HCT116 (cell line): ENCODE data around the gene SRRM1. TPM values are rescaled to one million over a fixed set of nuclear protein-coding genes. Genes with fewer than 3 reads are reported as not detected.

Source experiments
- ATAC-seq: fragments of 200-7000 bp; cut with Tn5 transposase; 2 replicates; pipeline ENCODE4 v1.9.1; 2020; ENCODE audit warnings: mild to moderate bottlenecking, moderate library complexity
- BruUV-seq: library from RNA; stranded (reverse); fragments of 400-500 nt; replicated peaks from 2 replicates; lab custom pipeline; 2021; lab: Mats Ljungman, UMichigan
- CTCF ChIA-PET: fragments of 300-600 bp; sonication (Branson Sonifier 250); formaldehyde crosslinking; loops from one replicate; lab custom pipeline; 2021; ENCODE audit warnings: antibody characterized with exemption; lab: Charles Lee
- POLR2A ChIA-PET: fragments of 300-600, 350-600 bp; sonication (Branson Sonifier 250); formaldehyde crosslinking; loops from one replicate; lab custom pipeline; 2021; ENCODE audit warnings: antibody characterized with exemption; lab: Charles Lee
- RAD21 ChIA-PET, 2 experiments: fragments of 300-600 bp; sonication (Branson Sonifier 250); formaldehyde crosslinking; loops; one replicate each; lab custom pipeline; 2023; ENCODE audit warnings: low total read pairs in 2 of 2; ENCODE audit not compliant: uncharacterized antibody in 2 of 2, unreplicated experiment in 2 of 2, low non-redundant PET in 1 of 2; lab: Charles Lee
- DNase-seq: peaks from one replicate; pipeline ENCODE4 v3.0.0-alpha.2; 2010; ENCODE audit warnings: low read depth, low spot score
- H2AFZ ChIP-seq: fragments of 200-600 bp; shearing (Covaris generic), sonication (generic); 2 replicates; pipeline ENCODE4 v1.6.1; 2017; ENCODE audit warnings: low read depth, mixed run types, mixed read lengths, antibody characterized with exemption, low read length; ENCODE audit not compliant: poor library complexity, severe bottlenecking
- H3K27ac ChIP-seq: 2 replicates; pipeline ENCODE4 v1.5.1; 2012; ENCODE audit warnings: low read depth, low read length
- H3K27me3 ChIP-seq: fragments of 200-600 bp; sonication (generic); 2 replicates; pipeline ENCODE4 v1.6.1; 2016; ENCODE audit warnings: mixed run types, low read length, mixed read lengths; ENCODE audit not compliant: insufficient read depth
- H3K36me3 ChIP-seq, 2 experiments: fragments of 200-500 bp in 1 of 2; fragments of 200-600 bp in 1 of 2; sonication (Bioruptor generic) in 1 of 2; sonication (generic) in 1 of 2; 2 replicates each; pipeline versions ENCODE4 v1.5.1 to v1.6.1; 2014 to 2016; ENCODE audit warnings: low read length in 2 of 2, inconsistent platforms in 1 of 2, mixed read lengths in 1 of 2, mixed run types in 1 of 2; ENCODE audit not compliant: insufficient read depth in 2 of 2, control insufficient read depth in 1 of 2
- H3K4me1 ChIP-seq, 2 experiments: fragments of 200-600 bp in 1 of 2; sonication (generic) in 1 of 2; 2 replicates each; pipeline versions ENCODE4 v1.5.1 to v1.6.1; 2012 to 2017; ENCODE audit warnings: low read length in 2 of 2, inconsistent platforms in 1 of 2, mild to moderate bottlenecking in 1 of 2, mixed read lengths in 1 of 2, mixed run types in 1 of 2, moderate library complexity in 1 of 2; ENCODE audit not compliant: insufficient read depth in 2 of 2, control insufficient read depth in 1 of 2
- H3K4me2 ChIP-seq: fragments of 200-600 bp; sonication (generic); 2 replicates; pipeline ENCODE4 v1.6.1; 2017; ENCODE audit warnings: mixed run types, low read length, mixed read lengths
- H3K4me3 ChIP-seq, 2 experiments: fragments of 200-600 bp in 1 of 2; sonication (generic) in 1 of 2; replicated peaks in 1 of 2; 2 replicates each; pipeline ENCODE4 v1.5.1; 2011 to 2016; ENCODE audit warnings: low read length in 2 of 2, control low read depth in 1 of 2, low read depth in 1 of 2, mild to moderate bottlenecking in 1 of 2, mixed read lengths in 1 of 2, mixed run types in 1 of 2
- H3K79me2 ChIP-seq: fragments of 200-600 bp; sonication (generic); 2 replicates; pipeline ENCODE4 v1.6.1; 2017; ENCODE audit warnings: mild to moderate bottlenecking, mixed run types, low read length, moderate library complexity, mixed read lengths; ENCODE audit not compliant: insufficient read depth
- H3K9ac ChIP-seq: fragments of 200-600 bp; sonication (generic); 2 replicates; pipeline ENCODE4 v1.6.1; 2016; ENCODE audit warnings: low read length, mixed read lengths
- H3K9me2 ChIP-seq: fragments of 200-600 bp; sonication (generic), shearing (Covaris generic); 2 replicates; pipeline ENCODE4 v1.6.1; 2017; ENCODE audit warnings: mixed run types, mild to moderate bottlenecking, moderate library complexity; ENCODE audit not compliant: insufficient read depth
- H3K9me3 ChIP-seq, 2 experiments: fragments of 200-500 bp in 1 of 2; fragments of 200-600 bp in 1 of 2; sonication (Bioruptor generic) in 1 of 2; sonication (generic) in 1 of 2; 2 replicates each; pipeline ENCODE4 v1.6.1; 2014 to 2017; ENCODE audit warnings: low read length in 2 of 2, mixed read lengths in 2 of 2, inconsistent platforms in 1 of 2, low read depth in 1 of 2, mild to moderate bottlenecking in 1 of 2, mixed run types in 1 of 2, moderate library complexity in 1 of 2; ENCODE audit not compliant: control insufficient read depth in 1 of 2, insufficient read depth in 1 of 2
- H4K20me1 ChIP-seq: fragments of 200-600 bp; sonication (generic), shearing (Covaris generic); 2 replicates; pipeline ENCODE4 v1.6.1; 2017; ENCODE audit warnings: mixed run types, mild to moderate bottlenecking, moderate library complexity; ENCODE audit not compliant: insufficient read depth
- CBX3 ChIP-seq: IDR thresholded peaks from 2 replicates; pipeline ENCODE4 v1.6.1; 2012; ENCODE audit warnings: low read depth
- CEBPB ChIP-seq: IDR thresholded peaks from 2 replicates; pipeline ENCODE4 v1.6.1; 2012; ENCODE audit warnings: low read depth
- EZH2 ChIP-seq: fragments of 200-600 bp; sonication (generic); IDR thresholded peaks from 2 replicates; pipeline ENCODE4 v1.6.1; 2017; ENCODE audit warnings: antibody characterized with exemption, mixed run types
- JUND ChIP-seq: IDR thresholded peaks from 2 replicates; pipeline ENCODE4 v1.6.1; 2012
- RAD21 ChIP-seq: IDR thresholded peaks from 2 replicates; pipeline ENCODE4 v1.6.1; 2012; ENCODE audit warnings: low read depth, mild to moderate bottlenecking
- SP1 ChIP-seq: IDR thresholded peaks from 2 replicates; pipeline ENCODE4 v1.6.1; 2012; ENCODE audit warnings: low read depth
- SRF ChIP-seq: IDR thresholded peaks from 2 replicates; pipeline ENCODE4 v1.6.1; 2012; ENCODE audit warnings: low read depth
- TCF7L2 ChIP-seq: IDR thresholded peaks from 2 replicates; pipeline ENCODE4 v1.7.0; 2011; ENCODE audit warnings: borderline replicate concordance, inconsistent platforms; ENCODE audit not compliant: insufficient read depth, insufficient read length; ENCODE audit errors: extremely low read depth
- YY1 ChIP-seq: IDR thresholded peaks from 2 replicates; pipeline ENCODE4 v1.6.1; 2011; ENCODE audit warnings: low read length, low read depth, moderate library complexity, mild to moderate bottlenecking; ENCODE audit not compliant: insufficient replicate concordance; ENCODE audit errors: extremely low read depth
- intact Hi-C: fragments of 100-400 bp; cut with micrococcal nuclease; formaldehyde crosslinking; loops from 2 replicates; pipeline ENCODE4 v1.10.0; 2022
- total RNA-seq: library from RNA; stranded (reverse); gene quantifications from one replicate; pipeline ENCODE4 v1.2.1, GENCODE V29; 2021; ENCODE audit not compliant: unreplicated experiment
- TF ChIP-seq, protein P1 (sequence below), 3 experiments: fragments of 200-600 bp in 1 of 3; sonication (generic) in 1 of 3; IDR thresholded peaks in 2 of 3; conservative IDR thresholded peaks in 1 of 3; 2 replicates each; pipeline ENCODE4 v1.5.1; 2012 to 2017; ENCODE audit warnings: low read depth in 2 of 3, low read length in 2 of 3, antibody characterized with exemption in 1 of 3, borderline replicate concordance in 1 of 3, control low read depth in 1 of 3, mild to moderate bottlenecking in 1 of 3, mixed read lengths in 1 of 3, mixed run types in 1 of 3, moderate library complexity in 1 of 3; ENCODE audit not compliant: insufficient read depth in 1 of 3
- TF ChIP-seq, protein P2 (sequence below): IDR thresholded peaks from 2 replicates; pipeline ENCODE4 v1.6.1; 2012

SRRM1 gene
- total RNA-seq, 1 experiment from 2014 or later = 184 TPM

DNA sequence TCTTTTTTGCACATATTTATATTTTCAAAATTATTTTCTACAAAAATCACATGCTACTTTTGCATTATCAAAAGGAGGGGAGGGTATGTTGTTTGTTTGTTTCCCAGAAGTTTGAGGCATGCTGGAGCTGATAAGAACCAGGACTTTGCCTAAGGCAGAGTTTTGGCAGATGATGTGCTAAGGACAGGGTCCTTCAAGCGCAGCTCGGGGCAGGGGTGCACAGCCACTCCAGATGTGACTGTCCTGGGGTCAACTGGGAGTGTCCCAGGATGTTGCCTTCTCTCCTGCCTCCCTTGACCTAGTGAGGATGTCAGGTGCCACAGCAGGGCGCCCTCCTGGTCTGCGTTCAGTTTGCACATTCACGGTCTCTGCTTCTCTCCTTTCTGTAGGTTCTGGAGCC, 42.6 kb upstream of the SRRM1 start:
- intact Hi-C loops = no loop called here
- H2AFZ ChIP-seq = no peak overlapping the region
- H3K9me2 ChIP-seq = no peaks in the 10 kb centered on the region
- ChIA-PET CTCF (no interaction called here), RAD21 (no interaction called here), POLR2A (no interaction called here)
- H3K4me1 ChIP-seq = no peaks in the 10 kb centered on the region
- TF ChIP-seq, protein P1, sequence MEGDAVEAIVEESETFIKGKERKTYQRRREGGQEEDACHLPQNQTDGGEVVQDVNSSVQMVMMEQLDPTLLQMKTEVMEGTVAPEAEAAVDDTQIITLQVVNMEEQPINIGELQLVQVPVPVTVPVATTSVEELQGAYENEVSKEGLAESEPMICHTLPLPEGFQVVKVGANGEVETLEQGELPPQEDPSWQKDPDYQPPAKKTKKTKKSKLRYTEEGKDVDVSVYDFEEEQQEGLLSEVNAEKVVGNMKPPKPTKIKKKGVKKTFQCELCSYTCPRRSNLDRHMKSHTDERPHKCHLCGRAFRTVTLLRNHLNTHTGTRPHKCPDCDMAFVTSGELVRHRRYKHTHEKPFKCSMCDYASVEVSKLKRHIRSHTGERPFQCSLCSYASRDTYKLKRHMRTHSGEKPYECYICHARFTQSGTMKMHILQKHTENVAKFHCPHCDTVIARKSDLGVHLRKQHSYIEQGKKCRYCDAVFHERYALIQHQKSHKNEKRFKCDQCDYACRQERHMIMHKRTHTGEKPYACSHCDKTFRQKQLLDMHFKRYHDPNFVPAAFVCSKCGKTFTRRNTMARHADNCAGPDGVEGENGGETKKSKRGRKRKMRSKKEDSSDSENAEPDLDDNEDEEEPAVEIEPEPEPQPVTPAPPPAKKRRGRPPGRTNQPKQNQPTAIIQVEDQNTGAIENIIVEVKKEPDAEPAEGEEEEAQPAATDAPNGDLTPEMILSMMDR (IDR thresholded peaks at IDR 0.05 in 2 of 3, conservative IDR thresholded peaks at IDR 0.05 in 1 of 3; ENCODE audit: borderline replicate concordance in 1 of 3, insufficient read depth in 1 of 3, low read depth in 2 of 3, low read length in 2 of 3) = no peak
- no peak for TF ChIP-seq YY1
- TF ChIP-seq SP1 = no peak
- no peak for TF ChIP-seq SRF
- TF ChIP-seq RAD21 = no peak
- TF ChIP-seq TCF7L2 = no peak
- TF ChIP-seq JUND = no peak
- no peak for TF ChIP-seq EZH2
- TF ChIP-seq, protein P2, sequence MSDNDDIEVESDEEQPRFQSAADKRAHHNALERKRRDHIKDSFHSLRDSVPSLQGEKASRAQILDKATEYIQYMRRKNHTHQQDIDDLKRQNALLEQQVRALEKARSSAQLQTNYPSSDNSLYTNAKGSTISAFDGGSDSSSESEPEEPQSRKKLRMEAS = no peak
- no peak for TF ChIP-seq CEBPB
- no peak for TF ChIP-seq CBX3
- DNase-seq (no peak), ATAC-seq (no peak)
- BruUV-seq = no TSS peak
- no peak overlapping the region for H3K9ac ChIP-seq
- no peaks in the 10 kb centered on the region for H3K9me3 ChIP-seq
- no peaks in the 10 kb centered on the region for H3K36me3 ChIP-seq
- H3K79me2 ChIP-seq = no peaks in the 10 kb centered on the region
- no peak overlapping the region for H3K27ac ChIP-seq
- no peak overlapping the region for H3K4me3 ChIP-seq
- no peak overlapping the region for H3K4me2 ChIP-seq
- no peaks in the 10 kb centered on the region for H4K20me1 ChIP-seq
- no peaks in the 10 kb centered on the region for H3K27me3 ChIP-seq
